ENCODE data around the gene NUP93.

NUP93 gene

GRCh38 chr16:56812884-56813283, 83.0 kb downstream of the NUP93 start:
- no peak for DNase-seq (ENCODE audit: low read depth in 1 of 2, low spot score in 1 of 2)

GRCh38 chr16:56814537-56815432, 84.9 kb downstream of the NUP93 start:
- DNase-seq (ENCODE audit: low read depth in 1 of 2, low spot score in 1 of 2), result no peak

- DNase-seq (ENCODE audit: low read depth in 1 of 2, low spot score in 1 of 2), result no peak
Measured at GRCh38 chr16:56815721-56816120, 85.8 kb downstream of the NUP93 start.

GRCh38 chr16:56817056-56817455, 87.1 kb downstream of the NUP93 start:
- DNase-seq (ENCODE audit: low read depth in 1 of 2, low spot score in 1 of 2), result no peak

GRCh38 chr16:56817938-56818337, 88.0 kb downstream of the NUP93 start:
- no peak for DNase-seq (ENCODE audit: low read depth in 1 of 2, low spot score in 1 of 2)

- no peak for DNase-seq (ENCODE audit: low read depth in 1 of 2, low spot score in 1 of 2)
Measured at GRCh38 chr16:56823081-56823733, 93.3 kb downstream of the NUP93 start.

GRCh38 chr16:56824331-56824730, 94.4 kb downstream of the NUP93 start:
- DNase-seq (ENCODE audit: low read depth in 1 of 2, low spot score in 1 of 2), result no peak

- DNase-seq (ENCODE audit: low read depth in 1 of 2, low spot score in 1 of 2), result no peak
Measured at GRCh38 chr16:56824804-56825203, 94.9 kb downstream of the NUP93 start.

GRCh38 chr16:56825826-56826225, 95.9 kb downstream of the NUP93 start:
- DNase-seq (ENCODE audit: low read depth in 1 of 2, low spot score in 1 of 2), result no peak

GRCh38 chr16:56828647-56829046, 98.7 kb downstream of the NUP93 start:
- DNase-seq (ENCODE audit: low read depth in 1 of 2, low spot score in 1 of 2), result no peak

GRCh38 chr16:56830669-56831068, 100.7 kb downstream of the NUP93 start:
- DNase-seq (ENCODE audit: low read depth in 1 of 2, low spot score in 1 of 2), result no peak

GRCh38 chr16:56832768-56833167, 102.8 kb downstream of the NUP93 start:
- DNase-seq (ENCODE audit: low read depth in 1 of 2, low spot score in 1 of 2), result no peak

GRCh38 chr16:56833243-56833970, 103.5 kb downstream of the NUP93 start:
- no peak for DNase-seq (ENCODE audit: low read depth in 1 of 2, low spot score in 1 of 2)

GRCh38 chr16:56835320-56835719, 105.4 kb downstream of the NUP93 start:
- no peak for DNase-seq (ENCODE audit: low read depth in 1 of 2, low spot score in 1 of 2)

- DNase-seq (ENCODE audit: low read depth in 1 of 2, low spot score in 1 of 2), result no peak
Measured at GRCh38 chr16:56836410-56837230, 106.7 kb downstream of the NUP93 start.

GRCh38 chr16:56838622-56839337, 108.9 kb downstream of the NUP93 start:
- DNase-seq (ENCODE audit: low read depth in 1 of 2, low spot score in 1 of 2), result no peak

GRCh38 chr16:56841233-56841632, 111.3 kb downstream of the NUP93 start:
- DNase-seq (ENCODE audit: low read depth in 1 of 2, low spot score in 1 of 2), result no peak

GRCh38 chr16:56841659-56842058, 111.7 kb downstream of the NUP93 start:
- no peak for DNase-seq (ENCODE audit: low read depth in 1 of 2, low spot score in 1 of 2)

GRCh38 chr16:56842133-56842532, 112.2 kb downstream of the NUP93 start:
- no peak for DNase-seq (ENCODE audit: low read depth in 1 of 2, low spot score in 1 of 2)

GRCh38 chr16:56844056-56844455, 114.1 kb downstream of the NUP93 start:
- no peak for DNase-seq (ENCODE audit: low read depth in 1 of 2, low spot score in 1 of 2)

Data from stimulated activated CD4-positive, alpha-beta T cell treated with anti-CD3 and anti-CD28 coated beads, Interleukin-15, amount 100 ng/mL, for 1 hour (primary cell).